ENCODE data around the gene CEP192.
A peak's percentile ranks its signal among the peaks of the same experiment; 100 is the strongest.

Gene CEP192

GRCh38 chr18:13161276-13161899, 170.2 kb downstream of the CEP192 start:
- Histone ChIP-seq H3K4me1 (ENCODE audit: control insufficient read depth, insufficient read depth, low read length) (peaks cover 16% of the 10 kb centered on the region), H3K27me3 (replicated peaks; ENCODE audit: control insufficient read depth, insufficient read depth, low read length) (no peaks in the 10 kb centered on the region), H3K9ac (ENCODE audit: low read length) (no peak overlapping the region), H3K9me3 (ENCODE audit: control insufficient read depth, low read length) (peaks cover 20% of the 10 kb centered on the region), H3K36me3 (ENCODE audit: control insufficient read depth, insufficient read depth, low read length, severe bottlenecking) (no peaks in the 10 kb centered on the region), H3K4me3 (ENCODE audit: low read length) (no peak overlapping the region)
- no peak for DNase-seq (ENCODE audit: low read depth)

- peaks cover 16% of the 10 kb centered on the region for H3K4me1 ChIP-seq (ENCODE audit: control insufficient read depth, insufficient read depth, low read length)
- H3K36me3 ChIP-seq (ENCODE audit: control insufficient read depth, insufficient read depth, low read length, severe bottlenecking) = no peaks in the 10 kb centered on the region
- H3K9ac ChIP-seq (ENCODE audit: low read length) = peak overlapping the region; percentile 9
- H3K9me3 ChIP-seq (ENCODE audit: control insufficient read depth, low read length) = peaks cover 8% of the 10 kb centered on the region
- H3K4me3 ChIP-seq (ENCODE audit: low read length) = peak overlapping the region; percentile 34
- H3K27me3 ChIP-seq (replicated peaks; ENCODE audit: control insufficient read depth, insufficient read depth, low read length) = no peaks in the 10 kb centered on the region
- DNase-seq (ENCODE audit: low read depth) = peak; percentile 13
These were observed 172.2 kb downstream of the CEP192 start for GRCh38 chr18:13163167-13163927.

- Histone ChIP-seq H3K9me3 (ENCODE audit: control insufficient read depth, low read length) (peaks cover 11% of the 10 kb centered on the region), H3K4me3 (ENCODE audit: low read length) (no peak overlapping the region), H3K4me1 (ENCODE audit: control insufficient read depth, insufficient read depth, low read length) (peaks cover 16% of the 10 kb centered on the region), H3K9ac (ENCODE audit: low read length) (no peak overlapping the region), H3K27me3 (replicated peaks; ENCODE audit: control insufficient read depth, insufficient read depth, low read length) (no peaks in the 10 kb centered on the region), H3K36me3 (ENCODE audit: control insufficient read depth, insufficient read depth, low read length, severe bottlenecking) (no peaks in the 10 kb centered on the region)
- no peak for DNase-seq (ENCODE audit: low read depth)
These were observed 173.2 kb downstream of the CEP192 start for GRCh38 chr18:13164406-13164805.

- no peaks in the 10 kb centered on the region for H3K27me3 ChIP-seq (replicated peaks; ENCODE audit: control insufficient read depth, insufficient read depth, low read length)
- peaks cover 16% of the 10 kb centered on the region for H3K4me1 ChIP-seq (ENCODE audit: control insufficient read depth, insufficient read depth, low read length)
- no peak for DNase-seq (ENCODE audit: low read depth)
- no peak overlapping the region for H3K4me3 ChIP-seq (ENCODE audit: low read length)
- H3K36me3 ChIP-seq (ENCODE audit: control insufficient read depth, insufficient read depth, low read length, severe bottlenecking) = no peaks in the 10 kb centered on the region
- H3K9ac ChIP-seq (ENCODE audit: low read length) = no peak overlapping the region
- peaks cover 11% of the 10 kb centered on the region for H3K9me3 ChIP-seq (ENCODE audit: control insufficient read depth, low read length)
These were observed 174.7 kb downstream of the CEP192 start for GRCh38 chr18:13165636-13166423.

GRCh38 chr18:13173578-13174145, 182.5 kb downstream of the CEP192 start:
- DNase-seq (ENCODE audit: low read depth) = no peak
- Histone ChIP-seq H3K36me3 (ENCODE audit: control insufficient read depth, insufficient read depth, low read length, severe bottlenecking) (no peaks in the 10 kb centered on the region), H3K4me3 (ENCODE audit: low read length) (no peak overlapping the region), H3K9ac (ENCODE audit: low read length) (no peak overlapping the region), H3K27me3 (replicated peaks; ENCODE audit: control insufficient read depth, insufficient read depth, low read length) (peaks cover 4% of the 10 kb centered on the region), H3K9me3 (ENCODE audit: control insufficient read depth, low read length) (peaks cover 3% of the 10 kb centered on the region), H3K4me1 (ENCODE audit: control insufficient read depth, insufficient read depth, low read length) (no peaks in the 10 kb centered on the region)
